SW480 (cell line): ENCODE measurements around the gene ANKRD18A.

Experiments used
- DNase-seq: peaks from one replicate; pipeline ENCODE4 v3.0.0-alpha.2; 2016; ENCODE audit warnings: low spot score

The ANKRD18A gene

GRCh38 chr9:38529317-38529716 lies 91.1 kb downstream of the ANKRD18A start:
- DNase-seq = no peak

GRCh38 chr9:38527503-38527902 lies 92.9 kb downstream of the ANKRD18A start:
- no peak for DNase-seq

DNA sequence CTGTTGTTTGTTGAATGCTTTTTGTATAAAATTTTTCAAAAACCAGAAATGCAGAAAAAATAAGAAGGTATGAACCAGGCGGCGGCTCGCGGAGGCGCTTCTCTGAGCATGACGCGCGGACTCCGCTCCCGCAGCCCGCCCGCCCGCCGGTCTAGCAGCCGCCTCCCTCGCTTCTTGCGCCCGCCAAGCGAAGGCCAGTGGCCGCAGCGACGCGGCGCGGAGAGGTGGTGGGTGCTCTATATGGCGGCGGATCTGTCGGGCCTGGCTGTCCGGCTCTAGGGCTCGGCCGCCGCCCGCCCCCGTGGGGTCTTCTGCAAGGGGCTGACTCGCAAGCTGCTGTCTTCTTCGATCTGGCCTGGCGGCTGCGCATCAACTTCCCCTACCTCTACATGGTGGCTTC lies 93.8 kb downstream of the ANKRD18A start:
- no peak for DNase-seq

- no peak for DNase-seq
These were observed 97.3 kb downstream of the ANKRD18A start for GRCh38 chr9:38523121-38523520.

- DNase-seq = no peak
These were observed 98.6 kb downstream of the ANKRD18A start for GRCh38 chr9:38521762-38522161.
